Activated CD8-positive, alpha-beta T cell treated with anti-CD3 and anti-CD28 coated beads for 36 hours (primary cell): ENCODE data around the gene KIF6. TPM values are rescaled to one million over a fixed set of nuclear protein-coding genes. Genes with fewer than 3 reads are reported as not detected.
"Not testable (repeated sequence)": the region's sequence is repeated elsewhere in the genome, so short reads cannot be mapped to it uniquely, and the experiment has no call there.

Source experiments
- ATAC-seq: fragments of 200-7000 bp; cut with Tn5 transposase; one replicate; pipeline ENCODE4 v1.10.0; 2021; ENCODE audit warnings: mild to moderate bottlenecking, moderate library complexity
- CTCF ChIA-PET: fragments of 350-600 bp; sonication (Branson Sonifier 250); formaldehyde crosslinking; loops from one replicate; lab custom pipeline; 2021; ENCODE audit warnings: antibody characterized with exemption; lab: Charles Lee
- POLR2A ChIA-PET: fragments of 350-600 bp; sonication (Branson Sonifier 250); formaldehyde crosslinking; loops from one replicate; lab custom pipeline; 2021; ENCODE audit warnings: antibody characterized with exemption; lab: Charles Lee
- DNase-seq: peaks from one replicate; pipeline ENCODE4 v3.0.0-alpha.2; 2020
- H3K27ac Mint-ChIP-seq: one replicate; pipeline ENCODE4 v1.8.0; 2021; ENCODE audit warnings: mild to moderate bottlenecking, mixed read lengths
- H3K27me3 Mint-ChIP-seq: one replicate; pipeline ENCODE4 v1.8.0; 2021; ENCODE audit warnings: mixed read lengths
- H3K36me3 Mint-ChIP-seq: one replicate; pipeline ENCODE4 v1.8.0; 2021; ENCODE audit warnings: low read depth, mixed read lengths
- H3K4me1 Mint-ChIP-seq: one replicate; pipeline ENCODE4 v1.8.0; 2021; ENCODE audit warnings: low read depth, mixed read lengths
- H3K4me3 Mint-ChIP-seq: one replicate; pipeline ENCODE4 v1.8.0; 2021; ENCODE audit warnings: mild to moderate bottlenecking, moderate library complexity, mixed read lengths
- H3K9me3 Mint-ChIP-seq: one replicate; pipeline ENCODE4 v1.8.0; 2021; ENCODE audit warnings: mixed read lengths
- intact Hi-C: fragments of 100-400 bp; cut with micrococcal nuclease; formaldehyde crosslinking; loops from one replicate; pipeline ENCODE4 v1.10.0; 2022
- total RNA-seq, 2 experiments: library from RNA; stranded (reverse); gene quantifications; one replicate each; pipeline ENCODE4 v1.2.3, GENCODE V29; 2021
- TF ChIP-seq, protein P1 (sequence below): fragments of 200-600 bp; IDR thresholded peaks from one replicate; pipeline ENCODE4 v1.8.0; 2022; ENCODE audit warnings: antibody characterized with exemption, mild to moderate bottlenecking

KIF6 gene
- total RNA-seq, 2 experiments from 2014 or later, result 0.13 to 0.14 TPM

DNA sequence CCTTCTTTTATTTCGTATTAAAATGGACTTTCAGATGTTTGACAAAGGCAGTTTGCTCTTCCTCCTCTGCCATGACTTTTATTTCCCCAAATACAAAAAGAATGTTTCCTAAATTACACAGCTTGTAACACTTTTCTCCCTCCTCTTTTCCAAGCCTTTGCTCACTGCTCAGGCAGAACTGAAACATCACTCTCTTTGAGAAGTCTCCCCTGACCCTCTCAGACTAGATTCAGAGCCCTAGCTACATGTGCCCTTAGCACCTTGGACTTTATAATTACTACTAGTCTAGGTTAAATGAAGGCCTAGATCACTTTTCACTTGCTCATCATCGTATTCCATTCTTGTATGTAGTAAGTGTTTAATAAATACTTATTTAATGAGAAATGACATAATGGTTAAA, 8.5 kb upstream of the KIF6 start:
- no peak overlapping the region for H3K27ac Mint-ChIP-seq
- H3K4me3 Mint-ChIP-seq, result no peak overlapping the region
- intact Hi-C loops, result no loop called here
- CTCF ChIA-PET, result no interaction called here
- no peaks in the 10 kb centered on the region for H3K4me1 Mint-ChIP-seq
- TF ChIP-seq, protein P1, sequence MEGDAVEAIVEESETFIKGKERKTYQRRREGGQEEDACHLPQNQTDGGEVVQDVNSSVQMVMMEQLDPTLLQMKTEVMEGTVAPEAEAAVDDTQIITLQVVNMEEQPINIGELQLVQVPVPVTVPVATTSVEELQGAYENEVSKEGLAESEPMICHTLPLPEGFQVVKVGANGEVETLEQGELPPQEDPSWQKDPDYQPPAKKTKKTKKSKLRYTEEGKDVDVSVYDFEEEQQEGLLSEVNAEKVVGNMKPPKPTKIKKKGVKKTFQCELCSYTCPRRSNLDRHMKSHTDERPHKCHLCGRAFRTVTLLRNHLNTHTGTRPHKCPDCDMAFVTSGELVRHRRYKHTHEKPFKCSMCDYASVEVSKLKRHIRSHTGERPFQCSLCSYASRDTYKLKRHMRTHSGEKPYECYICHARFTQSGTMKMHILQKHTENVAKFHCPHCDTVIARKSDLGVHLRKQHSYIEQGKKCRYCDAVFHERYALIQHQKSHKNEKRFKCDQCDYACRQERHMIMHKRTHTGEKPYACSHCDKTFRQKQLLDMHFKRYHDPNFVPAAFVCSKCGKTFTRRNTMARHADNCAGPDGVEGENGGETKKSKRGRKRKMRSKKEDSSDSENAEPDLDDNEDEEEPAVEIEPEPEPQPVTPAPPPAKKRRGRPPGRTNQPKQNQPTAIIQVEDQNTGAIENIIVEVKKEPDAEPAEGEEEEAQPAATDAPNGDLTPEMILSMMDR, result no peak
- POLR2A ChIA-PET, result no interaction called here
- peaks cover 26% of the 10 kb centered on the region for H3K27me3 Mint-ChIP-seq
- DNase-seq (no peak), ATAC-seq (no peak)
- H3K36me3 Mint-ChIP-seq, result no peaks in the 10 kb centered on the region
- peaks cover 3% of the 10 kb centered on the region for H3K9me3 Mint-ChIP-seq

DNA sequence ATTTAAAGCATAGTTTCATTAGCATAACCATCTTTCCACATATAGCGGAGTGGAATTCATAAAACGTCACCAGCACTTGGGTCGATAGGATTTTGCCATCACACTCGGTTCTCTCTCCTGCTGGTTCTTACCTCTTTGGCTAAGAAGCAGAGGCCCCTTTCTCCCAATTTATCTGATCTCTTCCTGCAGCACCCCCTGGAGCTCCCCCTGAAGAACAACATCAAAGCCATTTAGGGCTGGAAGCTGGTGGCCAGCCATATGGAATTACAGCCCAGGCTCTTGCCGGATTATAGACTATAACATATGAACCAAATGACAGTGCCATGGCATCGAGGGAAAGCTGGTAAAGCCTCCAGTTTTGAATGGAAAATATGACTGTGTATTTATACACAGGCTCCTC, 6.4 kb upstream of the KIF6 start:
- Mint-ChIP-seq H3K4me1 (no peaks in the 10 kb centered on the region), H3K27ac (no peak overlapping the region), H3K9me3 (no peaks in the 10 kb centered on the region), H3K4me3 (no peak overlapping the region), H3K27me3 (peaks cover 23% of the 10 kb centered on the region), H3K36me3 (no peaks in the 10 kb centered on the region)
- ChIA-PET CTCF (no interaction called here), POLR2A (no interaction called here)
- ATAC-seq, result no peak
- DNase-seq, result no peak
- TF ChIP-seq, protein P1, result no peak
- intact Hi-C loops, result no loop called here

DNA sequence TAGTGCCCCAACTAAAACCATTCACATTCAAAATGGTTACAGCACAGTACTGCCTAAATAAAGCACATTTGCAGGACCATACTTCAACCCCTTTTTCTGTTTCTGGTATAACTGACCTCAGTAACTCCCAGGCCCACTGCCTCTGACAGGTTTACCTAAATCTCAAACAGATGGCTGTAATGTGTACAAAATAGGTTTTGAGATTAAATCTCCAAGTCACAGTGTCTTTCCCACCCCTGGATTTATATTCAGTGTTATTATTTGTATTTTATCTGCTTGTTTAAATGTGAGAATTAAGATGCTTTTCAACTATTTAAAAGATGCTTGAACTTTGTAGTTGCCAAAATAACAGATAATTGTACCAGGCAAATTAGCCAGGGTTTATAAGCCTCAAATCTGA, 4.7 kb upstream of the KIF6 start:
- ChIA-PET CTCF (no interaction called here), POLR2A (no interaction called here)
- TF ChIP-seq, protein P1, result no peak
- DNase-seq (no peak), ATAC-seq (no peak)
- H3K4me3 Mint-ChIP-seq, result no peak overlapping the region
- no peaks in the 10 kb centered on the region for H3K9me3 Mint-ChIP-seq
- intact Hi-C loops, result no loop called here
- H3K36me3 Mint-ChIP-seq, result no peaks in the 10 kb centered on the region
- peaks cover 21% of the 10 kb centered on the region for H3K27me3 Mint-ChIP-seq
- H3K27ac Mint-ChIP-seq, result no peak overlapping the region
- H3K4me1 Mint-ChIP-seq, result peaks cover 2% of the 10 kb centered on the region

DNA sequence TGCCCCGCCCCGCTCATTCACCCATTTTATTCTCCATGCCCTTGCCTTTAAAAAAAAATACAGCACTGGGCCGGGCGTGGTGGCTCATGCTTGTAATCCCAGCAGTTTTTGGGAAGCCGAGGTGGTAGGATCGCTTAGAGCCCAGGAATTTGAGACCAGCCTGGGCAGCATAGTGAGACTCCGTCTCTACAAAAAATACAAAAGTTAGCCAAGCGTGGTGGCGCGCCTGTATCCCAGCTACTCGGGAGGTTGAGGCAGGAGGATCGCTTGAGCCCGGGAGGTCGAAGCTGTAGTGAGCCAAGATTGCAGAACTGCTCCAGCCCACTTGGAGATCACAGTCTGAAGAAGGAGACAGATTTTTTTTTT, 407 bp upstream of the KIF6 start:
- H3K27me3 Mint-ChIP-seq, result peaks cover 6% of the 10 kb centered on the region
- H3K27ac Mint-ChIP-seq, result no peak overlapping the region
- no peaks in the 10 kb centered on the region for H3K36me3 Mint-ChIP-seq
- ATAC-seq, result no peak
- CTCF ChIA-PET, result no interaction called here
- H3K4me1 Mint-ChIP-seq, result peaks cover 2% of the 10 kb centered on the region
- no peak for DNase-seq
- no peaks in the 10 kb centered on the region for H3K9me3 Mint-ChIP-seq
- peak overlapping the region; percentile 85 for H3K4me3 Mint-ChIP-seq
- POLR2A ChIA-PET, result no interaction called here
- intact Hi-C loops, result no loop called here
- TF ChIP-seq, protein P1, result no peak

DNA sequence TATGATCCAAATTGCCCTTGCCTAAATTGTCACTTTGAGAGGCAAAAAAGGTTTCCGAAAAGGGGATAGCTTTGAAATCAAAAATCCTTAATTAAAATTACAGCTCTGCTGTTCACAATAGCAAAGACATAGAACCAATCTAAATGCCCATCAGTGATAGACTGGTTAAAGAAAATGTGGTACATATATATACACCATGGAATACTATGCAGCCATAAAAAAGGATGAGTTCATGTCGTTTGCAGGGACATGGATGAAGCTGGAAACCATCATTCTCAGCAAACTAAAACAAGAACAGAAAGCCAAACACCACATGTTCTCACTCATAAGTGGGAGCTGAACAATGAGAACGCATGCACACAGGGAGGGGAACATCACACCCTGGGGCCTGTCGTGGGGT, 1.9 kb downstream of the KIF6 start:
- H3K4me1 Mint-ChIP-seq, H3K9me3 Mint-ChIP-seq, ATAC-seq, DNase-seq, intact Hi-C loops, H3K4me3 Mint-ChIP-seq, CTCF ChIA-PET, H3K27me3 Mint-ChIP-seq, H3K27ac Mint-ChIP-seq, H3K36me3 Mint-ChIP-seq: not testable (repeated sequence)
- POLR2A ChIA-PET, result interaction anchor here (0.5 kb wide), 1 partner anchor 84 kb away, joined by 5 read pairs; no protein-coding TSS in a partner anchor

DNA sequence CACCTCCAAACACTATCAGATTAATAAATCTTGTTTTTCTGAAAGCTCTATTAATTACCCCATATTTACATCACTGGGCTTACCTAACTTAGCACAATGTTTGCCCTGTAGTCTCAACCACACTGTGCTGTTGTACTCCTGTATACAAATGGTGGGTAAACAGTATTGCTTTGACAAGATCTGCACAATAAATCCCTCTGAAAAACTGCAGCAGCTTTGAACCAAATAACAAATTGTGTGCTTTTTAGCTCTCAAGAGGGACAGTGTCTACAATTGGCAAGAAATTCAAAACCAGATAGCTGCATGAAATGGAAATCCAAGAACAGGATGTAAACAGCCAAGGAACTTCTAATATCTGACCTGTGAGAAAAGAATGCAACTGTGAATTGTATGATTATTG, 10.4 kb downstream of the KIF6 start:
- intact Hi-C loops, result no loop called here
- Mint-ChIP-seq H3K9me3 (no peaks in the 10 kb centered on the region), H3K27ac (no peak overlapping the region), H3K4me3 (no peak overlapping the region), H3K36me3 (no peaks in the 10 kb centered on the region), H3K27me3 (peaks cover 4% of the 10 kb centered on the region), H3K4me1 (no peaks in the 10 kb centered on the region)
- POLR2A ChIA-PET, result no interaction called here
- TF ChIP-seq, protein P1, result no peak
- CTCF ChIA-PET, result no interaction called here
- ATAC-seq (no peak), DNase-seq (no peak)
